ENCODE results near the gene OAS3. TPM values are rescaled to one million over a fixed set of nuclear protein-coding genes. Genes with fewer than 3 reads are reported as not detected.
A peak's percentile ranks its signal among the peaks of the same experiment; 100 is the strongest.

OAS3 gene
- total and polyA plus RNA-seq, 9 of the 15 experiments (the other 6 are each of a cell fraction or from before 2014, with no cell fraction given) = 0.21 to 2.0 (median 0.83) TPM

DNA sequence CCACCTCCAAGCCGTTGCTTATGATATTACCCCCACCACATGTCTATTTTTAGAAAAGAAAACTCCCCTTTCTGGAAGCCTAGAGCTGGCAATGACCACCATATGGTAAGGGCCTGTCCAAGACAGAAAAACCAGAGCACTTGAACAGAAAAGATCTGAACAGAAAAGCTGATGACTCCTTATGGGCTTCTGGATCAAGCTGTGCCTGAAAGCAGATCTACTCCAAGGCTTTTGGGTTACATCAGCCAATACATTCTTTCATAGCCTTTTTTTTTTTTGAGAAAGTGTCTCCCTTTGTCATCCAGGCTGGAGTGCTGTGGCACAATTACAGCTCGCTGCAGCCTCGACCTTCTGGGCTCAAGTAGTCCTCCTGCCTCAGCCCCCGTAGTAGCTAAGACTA is 23.3 kb downstream of the OAS3 start:
- FAIRE-seq = no peak
- Histone ChIP-seq H3K4me3 (no peak overlapping the region), H3K27me3 (ENCODE audit: control insufficient read depth in 2 of 2, insufficient read depth in 2 of 2, low read length in 2 of 2) (peaks cover 0 to 9% of the 10 kb centered on the region in 2 experiments; a peak in 2 of 5 replicates), H3K9me3 (replicated peaks; ENCODE audit: control insufficient read depth, insufficient read depth, low read depth, low read length) (no peaks in the 10 kb centered on the region), H3K79me2 (ENCODE audit: control insufficient read depth, insufficient read depth, low read length) (no peaks in the 10 kb centered on the region), H3K9me1 (ENCODE audit: control insufficient read depth, insufficient read depth, low read length) (no peaks in the 10 kb centered on the region), H3K27ac (ENCODE audit: extremely low read depth, low read depth, low read length) (no peak overlapping the region), H4K20me1 (replicated peaks; ENCODE audit: control insufficient read depth, insufficient read depth, low read length) (no peaks in the 10 kb centered on the region), H3K4me1 (replicated peaks in 1 of 2; ENCODE audit: control insufficient read depth in 2 of 2, insufficient read depth in 2 of 2, low read length in 2 of 2) (no peaks in the 10 kb centered on the region), H2AFZ (ENCODE audit: low read depth, low read length) (no peak overlapping the region), H3K4me2 (ENCODE audit: insufficient read depth, low read length) (no peak overlapping the region), H3K36me3 (ENCODE audit: control insufficient read depth, insufficient read depth, low read length) (no peaks in the 10 kb centered on the region), H3K9ac (ENCODE audit: insufficient read depth in 1 of 2, low read depth in 2 of 2, low read length in 2 of 2) (no peak overlapping the region)
- intact Hi-C loops (cut with micrococcal nuclease) = no loop called here
- 0% methylated on average over 4 of the region's 4 CpGs for WGBS (ENCODE audit: insufficient coverage, low coverage, missing lambda C conversion rate)
- no TSS peak for BruUV-seq (replicated peaks)
- no peak for TF ChIP-seq ZNF197 (CRISPR knock-in tag; IDR thresholded peaks at IDR 0.05; ENCODE audit: low read depth)
- TF ChIP-seq ZNF695 (CRISPR knock-in tag; IDR thresholded peaks at IDR 0.05) = no peak
- peak; percentile 16 for TF ChIP-seq RBM25 (IDR thresholded peaks at IDR 0.05; ENCODE audit: low read depth, low read length, severe bottlenecking)
- no peak for TF ChIP-seq HNRNPUL1 (IDR thresholded peaks at IDR 0.05; ENCODE audit: low read length)
- no peak for ATAC-seq
- DNase-seq (ENCODE audit: extremely low read depth in 1 of 4, low spot score in 3 of 4) = no peak
- POLR2A ChIA-PET = no interaction called here
- CTCF ChIA-PET (ENCODE audit: low intra/inter-chr PET ratio) = no interaction called here
- in situ Hi-C loops (cut with MboI) = no loop called here

DNA sequence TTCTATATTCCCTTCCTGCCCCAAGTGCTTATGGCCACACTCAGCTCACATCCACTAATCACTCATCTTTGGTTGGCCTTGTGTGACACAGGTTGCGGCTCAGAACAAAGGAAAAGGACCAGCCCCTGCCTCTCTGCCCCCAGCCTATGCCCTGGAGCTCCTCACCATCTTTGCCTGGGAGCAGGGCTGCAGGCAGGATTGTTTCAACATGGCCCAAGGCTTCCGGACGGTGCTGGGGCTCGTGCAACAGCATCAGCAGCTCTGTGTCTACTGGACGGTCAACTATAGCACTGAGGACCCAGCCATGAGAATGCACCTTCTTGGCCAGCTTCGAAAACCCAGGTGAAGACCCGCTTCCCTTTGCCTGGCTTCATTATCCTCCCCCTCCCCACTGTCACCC is 24.3 kb downstream of the OAS3 start:
- ATAC-seq (no peak), FAIRE-seq (no peak), DNase-seq (ENCODE audit: extremely low read depth in 1 of 4, low spot score in 3 of 4) (no peak)
- Histone ChIP-seq H3K4me3 (no peak overlapping the region), H3K27me3 (ENCODE audit: control insufficient read depth in 2 of 2, insufficient read depth in 2 of 2, low read length in 2 of 2) (peaks cover 0 to 14% of the 10 kb centered on the region in 2 experiments; a peak in 2 of 5 replicates), H3K27ac (ENCODE audit: extremely low read depth, low read depth, low read length) (no peak overlapping the region), H2AFZ (ENCODE audit: low read depth, low read length) (no peak overlapping the region), H3K36me3 (ENCODE audit: control insufficient read depth, insufficient read depth, low read length) (no peaks in the 10 kb centered on the region), H3K4me1 (replicated peaks in 1 of 2; ENCODE audit: control insufficient read depth in 2 of 2, insufficient read depth in 2 of 2, low read length in 2 of 2) (no peaks in the 10 kb centered on the region), H3K9ac (ENCODE audit: insufficient read depth in 1 of 2, low read depth in 2 of 2, low read length in 2 of 2) (no peak overlapping the region), H3K9me3 (replicated peaks; ENCODE audit: control insufficient read depth, insufficient read depth, low read depth, low read length) (no peaks in the 10 kb centered on the region), H3K9me1 (ENCODE audit: control insufficient read depth, insufficient read depth, low read length) (no peaks in the 10 kb centered on the region), H3K79me2 (ENCODE audit: control insufficient read depth, insufficient read depth, low read length) (no peaks in the 10 kb centered on the region), H4K20me1 (replicated peaks; ENCODE audit: control insufficient read depth, insufficient read depth, low read length) (no peaks in the 10 kb centered on the region), H3K4me2 (ENCODE audit: insufficient read depth, low read length) (no peak overlapping the region)
- intact Hi-C loops (cut with micrococcal nuclease) (no loop called here), in situ Hi-C loops (cut with MboI) (no loop called here)
- no TSS peak for BruUV-seq (replicated peaks)
- 3% methylated on average over 7 of the region's 7 CpGs for WGBS (ENCODE audit: insufficient coverage, low coverage, missing lambda C conversion rate)
- CTCF ChIA-PET (ENCODE audit: low intra/inter-chr PET ratio) = no interaction called here
- TF ChIP-seq KDM4B (IDR thresholded peaks at IDR 0.05; ENCODE audit: borderline replicate concordance in 2 of 2, low read depth in 1 of 2) = no peak
- TF ChIP-seq EP300 (IDR thresholded peaks at IDR 0.05; ENCODE audit: low read length) = no peak
- no peak for TF ChIP-seq ATF3 (IDR thresholded peaks at IDR 0.05)
- no peak for TF ChIP-seq ATF3 (CRISPR knock-in tag; conservative IDR thresholded peaks at IDR 0.05)
- TF ChIP-seq RERE (CRISPR knock-in tag; IDR thresholded peaks at IDR 0.05; ENCODE audit: borderline replicate concordance) = no peak
- no peak for TF ChIP-seq YBX1 (IDR thresholded peaks at IDR 0.05)
- POLR2A ChIA-PET = interaction anchor here (0.6 to 1.8 kb wide), 2 partner anchors 16 to 151 kb away, joined by 3 read pairs; partner anchors contain the start of gene OAS2
